Psoas muscle (tissue), 8 donors: ENCODE measurements around the gene FAM204A. TPM values are rescaled to one million over a fixed set of nuclear protein-coding genes. Genes with fewer than 3 reads are reported as not detected.

Experiments used
- ATAC-seq, 4 donors: fragments of 200-7000 bp; cut with Tn5 transposase; one replicate each; pipeline ENCODE4 v1.9.1; 2020; ENCODE audit warnings: moderate library complexity in 3 of 4, mild to moderate bottlenecking in 2 of 4
- DNase-seq, 2 donors: peaks; one replicate each; pipeline ENCODE4 v3.0.0-alpha.2; 2020
- H3K27ac ChIP-seq: fragments of 200-600 bp; one replicate; pipeline ENCODE4 v1.8.0; 2022
- H3K27me3 ChIP-seq, 3 donors: fragments of 200-600 bp in 1 of 3; one replicate each; pipeline versions ENCODE4 v1.6.1 to v1.8.0; 2013 to 2022; ENCODE audit warnings: low read length in 2 of 3, mild to moderate bottlenecking in 2 of 3, moderate library complexity in 1 of 3; ENCODE audit not compliant: insufficient read depth in 3 of 3
- H3K36me3 ChIP-seq, 2 donors: fragments of 200-600 bp in 1 of 2; one replicate each; pipeline versions ENCODE4 v1.6.1 to v1.8.0; 2013 to 2022; ENCODE audit warnings: low read depth in 1 of 2, mild to moderate bottlenecking in 1 of 2, moderate library complexity in 1 of 2; ENCODE audit not compliant: insufficient read depth in 1 of 2
- H3K4me1 ChIP-seq: fragments of 200-600 bp; one replicate; pipeline ENCODE4 v1.8.0; 2022
- H3K4me3 ChIP-seq: fragments of 200-600 bp; one replicate; pipeline ENCODE4 v1.8.0; 2022; ENCODE audit warnings: mild to moderate bottlenecking
- H3K9me3 ChIP-seq: fragments of 200-600 bp; one replicate; pipeline ENCODE4 v1.8.0; 2022
- WGBS, 3 donors: extraction: QIAGEN DNeasy Blood & Tissue Kit; methylation state at CpG; one replicate each; pipeline versions ENCODE4 v1.1.6 to v1.1.7; 2013; 5-methylcytosine and 5-hydroxymethylcytosine counted together
- intact Hi-C, 2 donors: fragments of 100-400 bp; cut with DNase I; formaldehyde crosslinking; loops; one replicate each; pipeline versions ENCODE4 v1.11.0 to v1.14.2; 2022
- polyA plus RNA-seq, 3 donors: library from polyadenylated mRNA; stranded (reverse); fragments of 200-250 nt; gene quantifications; one replicate each; pipeline ENCODE4 v1.2.3, GENCODE V29; 2013
- total RNA-seq, 4 donors: library from RNA; stranded (reverse); fragmentation: NEBNext Ultra II Directional in 2 of 4; extraction: Animal tissue kit (Norgen Biotek cat#: 25700) in 2 of 4; gene quantifications; one replicate each; pipeline versions ENCODE4 v1.2.1 to v1.2.4, GENCODE V29; 2021 to 2023
- TF ChIP-seq, protein P1 (sequence below): fragments of 200-600 bp; IDR thresholded peaks from one replicate; pipeline ENCODE4 v1.8.0; 2022; ENCODE audit warnings: antibody characterized with exemption
- donor health status: healthy with polysubstance abuse.
- donor health status: DM: no; HTN: no; CAD: no; lungs with moderate emphysema.
- donor health status: Bipolar disorder and iron deficiency.
- donor health status: healthy.
- donor health status: DM: yes; HTN: yes; CAD: no.
- donor health status: DM: no; HTN: no; CAD: no.
- donor health status: DM: no; HTN: no; CAD: no.
- donor health status: DM: yes; HTN: yes; CAD: no.

Gene FAM204A
- total and polyA plus RNA-seq, 7 donors, result 30.0 to 127 (median 60.8) TPM

DNA sequence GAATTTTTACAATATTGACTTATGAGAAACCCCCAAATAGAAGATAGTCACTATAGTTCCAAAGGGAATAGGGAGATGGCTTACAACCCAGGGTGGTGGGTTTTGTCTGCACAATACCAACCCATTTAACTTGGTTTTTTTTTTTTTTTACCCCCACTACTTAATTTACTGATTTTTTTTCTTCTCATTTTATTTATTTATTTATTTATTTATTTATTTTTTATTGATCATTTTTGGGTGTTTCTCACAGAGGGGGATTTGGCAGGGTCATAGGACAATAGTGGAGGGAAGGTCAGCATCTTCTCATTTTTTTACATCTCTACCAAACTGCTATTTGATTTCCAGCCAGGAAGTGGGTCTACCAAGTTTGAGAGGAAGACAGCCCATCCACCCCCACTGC lies 77.9 kb downstream of the FAM204A start:
- no peaks in the 10 kb centered on the region for H3K36me3 ChIP-seq
- H3K4me1 ChIP-seq, result no peaks in the 10 kb centered on the region
- ATAC-seq, result no peak
- no peak for DNase-seq
- H3K27ac ChIP-seq, result no peak overlapping the region
- H3K27me3 ChIP-seq, result peaks cover 0 to 14% (median 9%) of the 10 kb centered on the region in 3 donors
- no peak overlapping the region for H3K4me3 ChIP-seq
- no peaks in the 10 kb centered on the region for H3K9me3 ChIP-seq
- intact Hi-C loops, result no loop called here
- TF ChIP-seq, protein P1, sequence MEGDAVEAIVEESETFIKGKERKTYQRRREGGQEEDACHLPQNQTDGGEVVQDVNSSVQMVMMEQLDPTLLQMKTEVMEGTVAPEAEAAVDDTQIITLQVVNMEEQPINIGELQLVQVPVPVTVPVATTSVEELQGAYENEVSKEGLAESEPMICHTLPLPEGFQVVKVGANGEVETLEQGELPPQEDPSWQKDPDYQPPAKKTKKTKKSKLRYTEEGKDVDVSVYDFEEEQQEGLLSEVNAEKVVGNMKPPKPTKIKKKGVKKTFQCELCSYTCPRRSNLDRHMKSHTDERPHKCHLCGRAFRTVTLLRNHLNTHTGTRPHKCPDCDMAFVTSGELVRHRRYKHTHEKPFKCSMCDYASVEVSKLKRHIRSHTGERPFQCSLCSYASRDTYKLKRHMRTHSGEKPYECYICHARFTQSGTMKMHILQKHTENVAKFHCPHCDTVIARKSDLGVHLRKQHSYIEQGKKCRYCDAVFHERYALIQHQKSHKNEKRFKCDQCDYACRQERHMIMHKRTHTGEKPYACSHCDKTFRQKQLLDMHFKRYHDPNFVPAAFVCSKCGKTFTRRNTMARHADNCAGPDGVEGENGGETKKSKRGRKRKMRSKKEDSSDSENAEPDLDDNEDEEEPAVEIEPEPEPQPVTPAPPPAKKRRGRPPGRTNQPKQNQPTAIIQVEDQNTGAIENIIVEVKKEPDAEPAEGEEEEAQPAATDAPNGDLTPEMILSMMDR, result no peak

DNA sequence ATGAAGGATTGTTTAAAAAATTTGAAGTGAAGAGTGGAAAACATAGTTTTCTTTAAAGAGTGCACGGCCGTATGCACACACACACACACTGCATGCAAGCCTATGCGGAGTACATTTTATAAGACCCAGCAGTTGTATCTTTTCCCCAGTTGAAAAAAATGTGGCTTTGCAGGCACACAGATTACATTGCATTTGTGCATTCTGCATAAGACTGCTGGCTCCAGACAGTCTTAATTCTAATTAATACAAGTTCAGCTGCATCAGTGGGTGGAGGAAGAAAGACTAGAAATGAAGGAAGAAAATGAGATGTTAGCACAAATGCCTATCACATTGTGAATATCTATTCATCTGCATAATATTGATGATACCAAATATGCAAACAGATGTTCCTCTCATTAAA lies 79.6 kb downstream of the FAM204A start:
- peaks cover 0 to 13% (median 7%) of the 10 kb centered on the region in 3 donors for H3K27me3 ChIP-seq
- H3K27ac ChIP-seq, result no peak overlapping the region
- H3K9me3 ChIP-seq, result no peaks in the 10 kb centered on the region
- no peak for ATAC-seq
- TF ChIP-seq, protein P1, result no peak
- 75 to 83% (median 80%) methylated on average over 3 of the region's 3 CpGs for WGBS, 3 donors
- intact Hi-C loops, result no loop called here
- no peaks in the 10 kb centered on the region for H3K36me3 ChIP-seq
- no peak for DNase-seq
- H3K4me1 ChIP-seq, result no peaks in the 10 kb centered on the region
- H3K4me3 ChIP-seq, result no peak overlapping the region

DNA sequence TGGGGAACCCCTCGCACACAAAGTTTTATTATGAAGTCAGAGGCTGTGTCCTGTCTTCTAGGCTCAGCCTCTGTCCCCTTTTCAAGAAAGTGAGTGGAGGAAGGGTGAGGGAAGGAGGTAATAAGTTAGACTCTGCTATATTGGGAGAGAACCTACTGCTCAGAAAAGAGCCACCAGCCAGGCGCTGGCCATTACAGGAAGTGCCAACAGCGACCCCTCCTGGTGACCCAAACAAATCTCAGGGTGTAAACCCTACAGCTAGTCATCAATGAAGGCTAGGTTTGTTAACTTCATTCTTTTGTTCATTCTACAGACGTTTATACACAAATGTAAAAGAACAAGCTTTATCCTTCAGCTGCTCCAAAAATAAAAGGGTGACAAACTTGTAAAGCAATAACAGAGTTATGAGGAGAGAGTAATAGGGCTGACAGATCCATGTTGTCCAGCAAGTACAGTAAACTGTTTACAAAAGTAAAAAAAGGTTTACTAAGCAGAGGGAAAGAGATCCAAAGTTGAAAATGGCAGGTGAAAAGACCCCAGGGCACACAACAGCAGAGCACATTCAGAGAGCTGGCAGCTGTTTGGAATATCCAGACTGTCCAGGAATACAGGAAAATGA lies 82.7 kb downstream of the FAM204A start:
- H3K27ac ChIP-seq, result no peak overlapping the region
- no peaks in the 10 kb centered on the region for H3K36me3 ChIP-seq
- H3K4me1 ChIP-seq, result no peaks in the 10 kb centered on the region
- peak in 2 of 4 donors; percentile 43 to 50 for ATAC-seq
- H3K27me3 ChIP-seq, result peaks cover 0 to 5% (median 0%) of the 10 kb centered on the region in 3 donors
- intact Hi-C loops, result no loop called here
- 24 to 25% (median 24%) methylated on average over 4 of the region's 4 CpGs for WGBS, 3 donors
- TF ChIP-seq, protein P1, result peak; percentile 34
- DNase-seq, result no peak
- no peaks in the 10 kb centered on the region for H3K9me3 ChIP-seq
- H3K4me3 ChIP-seq, result no peak overlapping the region

DNA sequence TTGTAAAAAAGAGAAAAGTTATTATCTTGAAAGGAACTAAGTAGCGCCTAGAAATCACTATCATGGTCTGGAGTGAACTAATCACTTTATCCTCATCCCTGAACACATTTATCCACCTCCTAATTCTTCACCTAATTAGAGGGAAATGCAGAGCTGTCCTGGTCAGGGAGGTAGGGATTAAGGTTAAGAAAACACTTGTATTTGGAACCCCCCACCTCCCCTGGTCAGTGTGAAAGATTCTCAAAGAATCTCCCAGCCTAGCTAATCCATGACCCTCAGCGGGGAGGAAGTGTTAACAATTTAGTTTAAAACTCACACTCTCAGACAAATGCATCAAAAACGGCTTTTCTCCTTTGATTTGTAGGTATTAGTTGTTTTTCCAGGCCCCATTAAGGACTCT lies 83.8 kb downstream of the FAM204A start:
- WGBS, 3 donors, result 58 to 73% (median 67%) methylated on average over 3 of the region's 3 CpGs
- no peak overlapping the region for H3K27ac ChIP-seq
- peaks cover 0 to 10% (median 0%) of the 10 kb centered on the region in 3 donors for H3K27me3 ChIP-seq
- ATAC-seq (no peak), DNase-seq (no peak)
- no peaks in the 10 kb centered on the region for H3K9me3 ChIP-seq
- intact Hi-C loops, result no loop called here
- no peaks in the 10 kb centered on the region for H3K4me1 ChIP-seq
- H3K4me3 ChIP-seq, result no peak overlapping the region
- H3K36me3 ChIP-seq, result no peaks in the 10 kb centered on the region
- TF ChIP-seq, protein P1, result no peak
